Liver (tissue), 3 donors: ENCODE results near the gene PRKAB1.

Experiments used
- CTCF ChIP-seq: fragments of 150-350 bp; IDR thresholded peaks from 2 replicates; pipeline ENCODE4 v1.5.1; 2017; ENCODE audit warnings: improper control_type of control experiment, low read depth, low read length; ENCODE audit not compliant: missing input control
- EGR1 ChIP-seq, 2 donors: IDR thresholded peaks; 2 replicates each; pipeline ENCODE4 v1.6.1; 2016 to 2018; ENCODE audit warnings: antibody characterized with exemption in 2 of 2, low read depth in 2 of 2
- FOXA1 ChIP-seq: IDR thresholded peaks from 2 replicates; pipeline ENCODE4 v1.6.1; 2016; ENCODE audit warnings: antibody characterized with exemption
- GABPA ChIP-seq, 2 donors: IDR thresholded peaks in 1 of 2; conservative IDR thresholded peaks in 1 of 2; 2 replicates each; pipeline ENCODE4 v1.6.1; 2016; ENCODE audit warnings: antibody characterized with exemption in 2 of 2, mild to moderate bottlenecking in 1 of 2, moderate library complexity in 1 of 2
- HNF4A ChIP-seq, 2 donors: conservative IDR thresholded peaks; 2 replicates each; pipeline ENCODE4 v1.6.1; 2016; ENCODE audit warnings: antibody characterized with exemption in 2 of 2, mild to moderate bottlenecking in 2 of 2
- NR2F2 ChIP-seq: IDR thresholded peaks from 2 replicates; pipeline ENCODE4 v1.6.1; 2016; ENCODE audit warnings: antibody characterized with exemption
- RAD21 ChIP-seq, 2 donors: IDR thresholded peaks; 2 replicates each; pipeline ENCODE4 v1.6.1; 2016; ENCODE audit warnings: antibody characterized with exemption in 2 of 2, mild to moderate bottlenecking in 2 of 2
- RXRA ChIP-seq, 2 donors: IDR thresholded peaks; 2 replicates each; pipeline ENCODE4 v1.6.1; 2017 to 2018; ENCODE audit warnings: antibody characterized with exemption in 2 of 2, mild to moderate bottlenecking in 1 of 2
- TAF1 ChIP-seq: conservative IDR thresholded peaks from 2 replicates; pipeline ENCODE4 v1.6.1; 2016; ENCODE audit warnings: antibody characterized with exemption, mild to moderate bottlenecking
- YY1 ChIP-seq: IDR thresholded peaks from 2 replicates; pipeline ENCODE4 v1.6.1; 2016; ENCODE audit warnings: antibody characterized with exemption, mild to moderate bottlenecking
- TF ChIP-seq, protein P1 (sequence below): IDR thresholded peaks from 2 replicates; pipeline ENCODE4 v1.6.1; 2016; ENCODE audit warnings: antibody characterized with exemption, mild to moderate bottlenecking
- TF ChIP-seq, protein P2 (sequence below): IDR thresholded peaks from 2 replicates; pipeline ENCODE4 v1.6.1; 2016; ENCODE audit warnings: antibody characterized with exemption
- TF ChIP-seq, protein P3 (sequence below): IDR thresholded peaks from 2 replicates; pipeline ENCODE4 v1.6.1; 2016; ENCODE audit warnings: antibody characterized with exemption
- donor health status: healthy.
- donor health status: healthy.

DNA sequence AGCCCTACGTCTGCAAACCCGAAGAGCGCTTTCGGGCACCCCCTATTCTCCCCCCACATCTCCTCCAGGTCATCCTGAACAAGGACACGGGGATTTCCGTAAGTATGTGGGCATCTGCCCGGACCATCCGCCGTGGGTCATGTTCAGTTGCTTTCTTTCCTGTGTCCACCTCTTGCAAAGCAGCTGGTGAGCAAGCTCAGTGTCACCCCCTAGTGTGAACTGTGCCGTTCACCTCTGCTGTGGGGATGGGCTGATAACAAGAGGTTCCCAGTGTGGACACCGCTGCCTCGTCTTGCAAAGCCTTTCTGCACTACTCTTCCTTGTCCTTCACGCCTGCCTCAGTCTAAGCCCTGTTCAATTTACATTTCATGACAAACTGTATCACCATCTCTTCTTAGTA is 8.6 kb downstream of the PRKAB1 start:
- TF ChIP-seq CTCF (no peak), FOXA1 (no peak), EGR1 (IDR thresholded peaks at IDR 0.05; ENCODE audit: low read depth in 2 of 2) (no peak), RAD21 (IDR thresholded peaks at IDR 0.05) (no peak), YY1 (no peak), HNF4A (conservative IDR thresholded peaks at IDR 0.05) (no peak), RXRA (IDR thresholded peaks at IDR 0.05) (no peak), TAF1 (no peak), GABPA (IDR thresholded peaks at IDR 0.05 in 1 of 2, conservative IDR thresholded peaks at IDR 0.05 in 1 of 2) (no peak), NR2F2 (no peak)
- TF ChIP-seq, protein P1, sequence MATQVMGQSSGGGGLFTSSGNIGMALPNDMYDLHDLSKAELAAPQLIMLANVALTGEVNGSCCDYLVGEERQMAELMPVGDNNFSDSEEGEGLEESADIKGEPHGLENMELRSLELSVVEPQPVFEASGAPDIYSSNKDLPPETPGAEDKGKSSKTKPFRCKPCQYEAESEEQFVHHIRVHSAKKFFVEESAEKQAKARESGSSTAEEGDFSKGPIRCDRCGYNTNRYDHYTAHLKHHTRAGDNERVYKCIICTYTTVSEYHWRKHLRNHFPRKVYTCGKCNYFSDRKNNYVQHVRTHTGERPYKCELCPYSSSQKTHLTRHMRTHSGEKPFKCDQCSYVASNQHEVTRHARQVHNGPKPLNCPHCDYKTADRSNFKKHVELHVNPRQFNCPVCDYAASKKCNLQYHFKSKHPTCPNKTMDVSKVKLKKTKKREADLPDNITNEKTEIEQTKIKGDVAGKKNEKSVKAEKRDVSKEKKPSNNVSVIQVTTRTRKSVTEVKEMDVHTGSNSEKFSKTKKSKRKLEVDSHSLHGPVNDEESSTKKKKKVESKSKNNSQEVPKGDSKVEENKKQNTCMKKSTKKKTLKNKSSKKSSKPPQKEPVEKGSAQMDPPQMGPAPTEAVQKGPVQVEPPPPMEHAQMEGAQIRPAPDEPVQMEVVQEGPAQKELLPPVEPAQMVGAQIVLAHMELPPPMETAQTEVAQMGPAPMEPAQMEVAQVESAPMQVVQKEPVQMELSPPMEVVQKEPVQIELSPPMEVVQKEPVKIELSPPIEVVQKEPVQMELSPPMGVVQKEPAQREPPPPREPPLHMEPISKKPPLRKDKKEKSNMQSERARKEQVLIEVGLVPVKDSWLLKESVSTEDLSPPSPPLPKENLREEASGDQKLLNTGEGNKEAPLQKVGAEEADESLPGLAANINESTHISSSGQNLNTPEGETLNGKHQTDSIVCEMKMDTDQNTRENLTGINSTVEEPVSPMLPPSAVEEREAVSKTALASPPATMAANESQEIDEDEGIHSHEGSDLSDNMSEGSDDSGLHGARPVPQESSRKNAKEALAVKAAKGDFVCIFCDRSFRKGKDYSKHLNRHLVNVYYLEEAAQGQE = no peak
- TF ChIP-seq, protein P2, sequence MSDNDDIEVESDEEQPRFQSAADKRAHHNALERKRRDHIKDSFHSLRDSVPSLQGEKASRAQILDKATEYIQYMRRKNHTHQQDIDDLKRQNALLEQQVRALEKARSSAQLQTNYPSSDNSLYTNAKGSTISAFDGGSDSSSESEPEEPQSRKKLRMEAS = no peak
- TF ChIP-seq, protein P3, sequence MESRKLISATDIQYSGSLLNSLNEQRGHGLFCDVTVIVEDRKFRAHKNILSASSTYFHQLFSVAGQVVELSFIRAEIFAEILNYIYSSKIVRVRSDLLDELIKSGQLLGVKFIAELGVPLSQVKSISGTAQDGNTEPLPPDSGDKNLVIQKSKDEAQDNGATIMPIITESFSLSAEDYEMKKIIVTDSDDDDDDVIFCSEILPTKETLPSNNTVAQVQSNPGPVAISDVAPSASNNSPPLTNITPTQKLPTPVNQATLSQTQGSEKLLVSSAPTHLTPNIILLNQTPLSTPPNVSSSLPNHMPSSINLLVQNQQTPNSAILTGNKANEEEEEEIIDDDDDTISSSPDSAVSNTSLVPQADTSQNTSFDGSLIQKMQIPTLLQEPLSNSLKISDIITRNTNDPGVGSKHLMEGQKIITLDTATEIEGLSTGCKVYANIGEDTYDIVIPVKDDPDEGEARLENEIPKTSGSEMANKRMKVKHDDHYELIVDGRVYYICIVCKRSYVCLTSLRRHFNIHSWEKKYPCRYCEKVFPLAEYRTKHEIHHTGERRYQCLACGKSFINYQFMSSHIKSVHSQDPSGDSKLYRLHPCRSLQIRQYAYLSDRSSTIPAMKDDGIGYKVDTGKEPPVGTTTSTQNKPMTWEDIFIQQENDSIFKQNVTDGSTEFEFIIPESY = no peak
